ENCODE results near the gene ACTL7A. TPM values are rescaled to one million over a fixed set of nuclear protein-coding genes. Genes with fewer than 3 reads are reported as not detected.

Gene ACTL7A
- total RNA-seq, 2 experiments from 2014 or later, result not detected

- DNase-seq (no peak), ATAC-seq (ENCODE audit: poor library complexity) (no peak)
- Mint-ChIP-seq H3K9me3 (no peaks in the 10 kb centered on the region), H3K4me3 (no peak overlapping the region), H3K27ac (no peak overlapping the region), H3K27me3 (peaks cover 4% of the 10 kb centered on the region), H3K36me3 (ENCODE audit: low read depth) (no peaks in the 10 kb centered on the region), H3K4me1 (ENCODE audit: low read depth) (no peaks in the 10 kb centered on the region)
- H3K27ac ChIP-seq (ENCODE audit: low read depth in 1 of 2, low read length in 2 of 2), result no peak overlapping the region
- TF ChIP-seq CTCF (IDR thresholded peaks at IDR 0.05), result no peak
- no peaks in the 10 kb centered on the region for H3K36me3 ChIP-seq (ENCODE audit: insufficient read depth, low read length)
- H3K27me3 ChIP-seq (ENCODE audit: control insufficient read depth in 1 of 2, insufficient read depth in 2 of 2, low read length in 2 of 2), result no peaks in the 10 kb centered on the region
- ChIA-PET POLR2A (no interaction called here), CTCF (no interaction called here)
- H3K4me3 ChIP-seq (ENCODE audit: low read length), result no peak overlapping the region
- intact Hi-C loops (cut with DNase I, micrococcal nuclease), result no loop called here
- no peaks in the 10 kb centered on the region for H3K4me1 ChIP-seq (ENCODE audit: insufficient read depth, low read length)
- no peaks in the 10 kb centered on the region for H3K9me3 ChIP-seq (ENCODE audit: control insufficient read depth in 1 of 2, insufficient read depth in 1 of 2, low read length in 2 of 2)
Observed at GRCh38 chr9:108834959-108835665, 27.0 kb upstream of the ACTL7A start.

- no peaks in the 10 kb centered on the region for H3K36me3 ChIP-seq (ENCODE audit: insufficient read depth, low read length)
- peaks cover 4% of the 10 kb centered on the region for H3K27me3 Mint-ChIP-seq
- DNase-seq (peak in 1 of 14 experiments; percentile 24), ATAC-seq (ENCODE audit: poor library complexity) (no peak)
- no peaks in the 10 kb centered on the region for H3K9me3 Mint-ChIP-seq
- no peak for TF ChIP-seq CTCF (IDR thresholded peaks at IDR 0.05)
- H3K4me1 Mint-ChIP-seq (ENCODE audit: low read depth), result no peaks in the 10 kb centered on the region
- no peaks in the 10 kb centered on the region for H3K9me3 ChIP-seq (ENCODE audit: control insufficient read depth in 1 of 2, insufficient read depth in 1 of 2, low read length in 2 of 2)
- H3K4me3 Mint-ChIP-seq, result no peak overlapping the region
- H3K27ac ChIP-seq (ENCODE audit: low read depth in 1 of 2, low read length in 2 of 2), result no peak overlapping the region
- no peak overlapping the region for H3K27ac Mint-ChIP-seq
- no peaks in the 10 kb centered on the region for H3K36me3 Mint-ChIP-seq (ENCODE audit: low read depth)
- H3K4me3 ChIP-seq (ENCODE audit: low read length), result no peak overlapping the region
- CTCF ChIA-PET, result no interaction called here
- no peaks in the 10 kb centered on the region for H3K4me1 ChIP-seq (ENCODE audit: insufficient read depth, low read length)
- H3K27me3 ChIP-seq (ENCODE audit: control insufficient read depth in 1 of 2, insufficient read depth in 2 of 2, low read length in 2 of 2), result no peaks in the 10 kb centered on the region
- intact Hi-C loops (cut with DNase I, micrococcal nuclease), result no loop called here
- POLR2A ChIA-PET, result no interaction called here
Observed at GRCh38 chr9:108835831-108836230, 26.2 kb upstream of the ACTL7A start.

GRCh38 chr9:108836319-108836718 is 25.7 kb upstream of the ACTL7A start:
- Mint-ChIP-seq H3K36me3 (ENCODE audit: low read depth) (no peaks in the 10 kb centered on the region), H3K27ac (no peak overlapping the region), H3K4me3 (no peak overlapping the region), H3K4me1 (ENCODE audit: low read depth) (no peaks in the 10 kb centered on the region), H3K27me3 (peaks cover 4% of the 10 kb centered on the region), H3K9me3 (no peaks in the 10 kb centered on the region)
- POLR2A ChIA-PET, result no interaction called here
- H3K36me3 ChIP-seq (ENCODE audit: insufficient read depth, low read length), result no peaks in the 10 kb centered on the region
- ATAC-seq (ENCODE audit: poor library complexity) (no peak), DNase-seq (no peak)
- no peak for TF ChIP-seq CTCF (IDR thresholded peaks at IDR 0.05)
- H3K27me3 ChIP-seq (ENCODE audit: control insufficient read depth in 1 of 2, insufficient read depth in 2 of 2, low read length in 2 of 2), result no peaks in the 10 kb centered on the region
- H3K4me3 ChIP-seq (ENCODE audit: low read length), result no peak overlapping the region
- intact Hi-C loops (cut with DNase I, micrococcal nuclease), result no loop called here
- H3K4me1 ChIP-seq (ENCODE audit: insufficient read depth, low read length), result no peaks in the 10 kb centered on the region
- H3K27ac ChIP-seq (ENCODE audit: low read depth in 1 of 2, low read length in 2 of 2), result no peak overlapping the region
- H3K9me3 ChIP-seq (ENCODE audit: control insufficient read depth in 1 of 2, insufficient read depth in 1 of 2, low read length in 2 of 2), result no peaks in the 10 kb centered on the region
- CTCF ChIA-PET, result no interaction called here

Measured in CD4-positive, alpha-beta T cell (primary cell).